NCI-H526 treated with DMSO at 0.1 percent for 48 hours (cell line): ENCODE data around the gene EFNA4.

Experiments
- DNase-seq: peaks from one replicate; lab custom pipeline; 2025; lab: John Stamatoyannopoulos, UW

Gene EFNA4

DNA sequence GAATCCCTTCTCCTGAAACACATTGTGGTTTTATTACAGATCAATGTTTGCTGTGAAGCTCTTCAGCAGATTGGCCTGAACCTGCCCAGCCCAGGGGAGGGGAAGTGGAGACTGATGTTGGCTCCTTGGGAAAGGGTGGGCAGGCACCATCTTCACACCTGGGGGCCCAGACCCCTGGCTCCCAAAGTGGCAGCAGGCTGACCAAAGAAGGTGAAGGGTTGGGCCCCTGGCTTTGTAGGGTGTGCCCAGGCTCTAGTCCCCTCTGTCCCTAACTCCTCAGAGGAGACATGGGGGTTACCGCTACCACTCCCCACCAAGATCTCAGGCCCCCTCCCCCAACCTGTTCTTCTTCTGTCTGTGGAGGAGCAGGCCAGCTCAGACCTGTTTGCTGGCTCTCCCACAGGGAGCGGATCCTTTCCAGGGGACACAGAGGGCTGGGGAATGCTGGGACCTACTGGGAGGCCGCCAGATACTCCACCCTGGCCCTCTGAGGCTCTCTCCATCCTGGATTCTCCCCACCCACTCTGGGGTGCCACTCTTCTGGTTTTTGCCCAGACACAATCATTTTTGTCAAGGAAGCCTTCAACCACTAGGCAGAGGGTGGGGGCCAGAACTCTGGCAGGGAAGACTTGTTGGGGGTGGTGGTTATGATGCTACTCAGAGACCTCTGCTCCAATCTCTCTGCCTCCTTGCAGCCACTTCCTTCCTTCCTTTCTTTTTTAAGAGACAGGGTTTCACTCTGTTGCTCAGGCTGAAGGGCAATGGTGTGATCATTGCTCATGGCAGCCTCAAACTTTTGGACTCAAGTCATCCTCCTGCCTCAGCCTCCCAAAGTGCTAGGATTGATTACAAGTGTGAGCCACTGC is 10.1 kb downstream of the EFNA4 start:
- DNase-seq, result no peak

DNA sequence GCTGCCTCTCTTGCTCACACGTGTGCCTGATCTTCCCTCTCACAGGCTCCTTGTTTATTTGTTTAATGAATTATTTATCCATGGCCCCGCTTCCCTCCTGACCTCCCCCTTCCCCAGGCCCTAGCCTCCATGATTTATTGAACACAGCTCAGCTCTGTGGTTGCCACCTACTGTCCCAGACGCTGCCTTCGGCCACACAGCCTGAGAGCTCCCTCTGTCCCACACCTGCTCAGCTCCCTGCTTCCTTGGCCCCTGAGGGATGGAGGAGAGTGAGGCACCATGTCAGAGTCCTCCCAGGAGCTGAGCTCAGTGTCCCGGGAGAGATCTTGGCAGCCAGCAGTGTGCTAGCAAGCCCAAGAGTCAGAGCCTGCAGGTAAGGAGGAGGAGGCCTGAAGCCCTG is 12.0 kb downstream of the EFNA4 start:
- DNase-seq, result peak; percentile 82

DNA sequence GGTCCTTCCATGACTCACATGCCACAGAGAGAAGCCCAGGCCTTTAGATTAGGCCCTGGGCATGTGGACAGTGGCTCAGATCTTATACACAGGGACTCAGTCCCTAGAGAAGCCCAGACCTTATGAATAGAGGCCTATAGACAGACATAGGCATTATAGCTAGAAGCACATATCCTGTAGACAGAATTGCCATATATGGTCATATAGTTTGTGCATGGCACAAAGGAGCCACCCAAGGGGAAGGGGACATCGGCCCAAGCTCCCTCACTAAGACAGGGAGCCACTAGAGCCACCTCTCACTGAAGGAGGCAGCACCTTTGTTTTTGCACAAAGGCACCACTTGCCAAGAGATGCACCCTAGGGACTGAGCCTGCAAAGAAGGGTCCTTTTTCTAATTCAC is 12.8 kb downstream of the EFNA4 start:
- DNase-seq, result no peak

DNA sequence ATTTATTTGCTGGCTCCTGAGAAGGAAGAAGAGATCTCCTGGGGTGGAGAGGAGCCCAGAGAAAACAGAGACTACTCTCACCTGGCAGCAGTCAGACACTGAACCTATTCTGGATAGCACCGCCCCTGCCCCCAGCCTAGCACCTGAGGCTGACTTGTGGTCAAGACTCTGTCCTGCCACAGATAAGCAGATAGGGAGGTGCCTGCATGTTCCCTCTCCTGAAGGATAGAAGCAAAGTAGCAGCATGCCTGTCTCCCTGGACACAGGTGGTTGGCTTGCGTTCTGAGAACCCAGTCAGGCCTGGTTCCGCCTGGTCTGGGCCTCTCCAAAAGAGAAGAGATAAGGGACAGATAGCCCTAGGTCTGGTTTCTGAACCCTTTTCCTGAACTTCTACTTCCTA is 13.8 kb downstream of the EFNA4 start:
- peak; percentile 86 for DNase-seq

DNA sequence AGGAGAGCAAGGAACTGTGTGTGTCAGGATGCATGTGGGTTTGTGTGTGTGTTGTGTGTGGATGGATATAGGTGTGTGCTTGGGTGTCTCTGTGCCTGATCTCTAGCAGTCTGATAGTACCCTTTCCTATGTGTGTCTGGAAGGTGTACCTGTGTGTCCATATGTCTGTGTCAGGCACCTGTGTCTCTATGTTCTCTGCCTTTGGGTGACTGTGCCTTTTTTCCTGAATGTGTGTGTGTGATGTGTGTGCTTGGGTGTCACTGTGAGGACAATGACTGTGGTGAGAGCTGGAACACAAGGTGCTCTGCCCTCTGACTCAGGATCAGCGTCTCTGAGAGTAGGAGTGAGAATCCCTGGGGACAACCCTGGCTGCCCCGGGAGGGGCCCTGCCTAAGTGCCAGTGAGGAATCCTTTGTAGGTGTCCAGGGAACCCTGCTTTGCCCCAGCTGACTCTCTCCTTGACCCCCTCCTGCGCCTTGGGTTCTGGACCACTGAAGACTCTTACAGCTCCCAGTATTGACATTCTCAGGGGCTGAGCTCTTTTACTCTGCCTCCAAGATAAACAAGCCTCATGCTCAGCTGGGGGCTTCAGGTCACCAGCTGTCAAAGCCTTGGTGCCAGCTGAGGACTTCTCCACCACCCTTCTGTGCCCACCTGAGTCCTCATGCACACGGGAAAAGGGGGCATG is 14.4 kb downstream of the EFNA4 start:
- DNase-seq, result peak; percentile 63

DNA sequence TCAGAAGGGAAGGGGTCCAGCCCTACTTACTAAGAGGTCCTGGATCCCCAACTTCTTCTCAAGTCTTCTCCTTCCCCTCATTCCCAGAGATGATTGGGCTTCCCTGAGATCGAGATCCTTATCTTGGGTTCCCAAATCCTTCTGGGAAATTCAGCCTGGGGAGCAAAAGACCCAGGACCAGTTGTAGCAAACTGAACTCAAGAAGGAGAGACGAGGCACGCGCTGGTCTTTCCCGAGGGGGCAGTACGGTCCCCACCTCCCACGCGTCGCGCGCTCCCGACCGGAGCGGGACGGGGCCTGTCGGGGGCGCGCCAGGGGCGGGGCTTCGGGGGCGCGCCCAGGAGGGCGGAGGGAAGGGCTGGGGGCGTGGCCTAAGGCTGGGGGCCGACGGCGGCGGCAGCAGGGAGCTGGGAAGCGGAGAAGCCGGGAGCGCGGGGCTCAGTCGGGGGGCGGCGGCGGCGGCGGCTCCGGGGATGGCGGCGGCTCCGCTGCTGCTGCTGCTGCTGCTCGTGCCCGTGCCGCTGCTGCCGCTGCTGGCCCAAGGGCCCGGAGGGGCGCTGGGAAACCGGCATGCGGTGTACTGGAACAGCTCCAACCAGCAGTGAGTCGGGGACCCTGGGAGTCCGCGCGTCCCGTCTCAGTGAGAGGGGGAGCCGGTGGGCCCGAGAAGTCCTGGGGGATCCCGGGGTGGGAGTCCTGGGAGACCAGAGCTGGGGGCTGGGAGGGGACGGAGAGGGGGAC is 15.1 kb downstream of the EFNA4 start, which contains the start of gene EFNA3:
Gene EFNA3, plus strand, starts transcription at position 369 of the 741 bp plus-strand sequence. Its CDS starts 105 bp downstream, at position 474.
- DNase-seq, result peak; percentile 80

DNA sequence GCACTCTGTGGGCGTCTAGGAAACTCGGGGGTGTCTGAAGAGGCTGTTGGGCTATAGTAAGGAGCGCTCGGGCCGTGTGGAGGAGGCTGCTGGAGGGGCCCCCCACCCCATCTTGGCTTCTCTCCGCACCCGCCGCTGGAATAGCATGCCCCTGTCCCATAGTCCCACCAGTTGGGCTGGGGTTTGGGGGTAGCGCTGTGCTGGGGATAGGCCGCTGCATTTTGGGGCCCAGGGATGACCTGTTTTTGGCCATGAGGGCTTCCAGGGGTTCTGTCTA is 15.6 kb downstream of the EFNA4 start:
- no peak for DNase-seq

DNA sequence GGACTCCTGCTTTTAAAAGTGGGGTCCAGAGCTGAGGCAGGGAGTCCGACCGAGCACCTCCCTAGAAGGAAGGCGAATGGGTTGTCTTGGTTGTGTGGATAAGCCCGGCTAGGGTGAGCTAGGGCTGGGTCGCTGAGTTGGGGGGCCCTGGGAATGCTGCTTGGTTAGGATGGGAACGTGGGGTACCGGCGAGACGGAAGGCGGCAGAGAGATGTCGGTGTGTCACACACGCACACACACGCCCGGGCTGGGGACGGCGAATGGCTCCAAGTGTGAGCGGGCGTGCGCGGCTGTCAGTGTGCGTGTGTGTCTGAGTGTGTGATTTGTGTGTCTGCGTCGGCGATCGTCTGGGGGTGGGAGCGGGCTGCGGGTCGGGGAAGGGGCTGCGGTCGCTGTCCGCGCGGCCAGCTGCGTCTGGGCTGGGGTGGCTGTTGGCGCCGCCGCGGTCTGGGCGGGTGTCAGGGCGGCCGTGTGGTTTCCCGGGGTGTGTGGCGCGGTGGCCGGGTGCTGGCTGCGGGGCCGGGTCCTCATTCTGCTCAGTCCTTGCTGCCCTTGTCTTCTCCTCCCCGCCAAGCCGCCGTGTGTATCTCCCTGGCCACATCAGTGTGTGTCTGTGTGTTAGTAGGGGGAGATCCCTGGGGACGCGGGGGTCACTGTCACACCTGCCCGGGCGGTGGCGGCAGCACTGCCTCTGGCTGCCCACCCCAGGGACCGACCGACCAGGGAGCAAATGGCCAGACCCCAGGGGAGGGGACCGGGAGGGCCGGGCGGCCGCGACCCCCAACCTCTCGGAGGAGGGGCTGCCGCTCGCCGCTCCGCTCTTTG is 16.2 kb downstream of the EFNA4 start:
- DNase-seq, result peak; percentile 80

DNA sequence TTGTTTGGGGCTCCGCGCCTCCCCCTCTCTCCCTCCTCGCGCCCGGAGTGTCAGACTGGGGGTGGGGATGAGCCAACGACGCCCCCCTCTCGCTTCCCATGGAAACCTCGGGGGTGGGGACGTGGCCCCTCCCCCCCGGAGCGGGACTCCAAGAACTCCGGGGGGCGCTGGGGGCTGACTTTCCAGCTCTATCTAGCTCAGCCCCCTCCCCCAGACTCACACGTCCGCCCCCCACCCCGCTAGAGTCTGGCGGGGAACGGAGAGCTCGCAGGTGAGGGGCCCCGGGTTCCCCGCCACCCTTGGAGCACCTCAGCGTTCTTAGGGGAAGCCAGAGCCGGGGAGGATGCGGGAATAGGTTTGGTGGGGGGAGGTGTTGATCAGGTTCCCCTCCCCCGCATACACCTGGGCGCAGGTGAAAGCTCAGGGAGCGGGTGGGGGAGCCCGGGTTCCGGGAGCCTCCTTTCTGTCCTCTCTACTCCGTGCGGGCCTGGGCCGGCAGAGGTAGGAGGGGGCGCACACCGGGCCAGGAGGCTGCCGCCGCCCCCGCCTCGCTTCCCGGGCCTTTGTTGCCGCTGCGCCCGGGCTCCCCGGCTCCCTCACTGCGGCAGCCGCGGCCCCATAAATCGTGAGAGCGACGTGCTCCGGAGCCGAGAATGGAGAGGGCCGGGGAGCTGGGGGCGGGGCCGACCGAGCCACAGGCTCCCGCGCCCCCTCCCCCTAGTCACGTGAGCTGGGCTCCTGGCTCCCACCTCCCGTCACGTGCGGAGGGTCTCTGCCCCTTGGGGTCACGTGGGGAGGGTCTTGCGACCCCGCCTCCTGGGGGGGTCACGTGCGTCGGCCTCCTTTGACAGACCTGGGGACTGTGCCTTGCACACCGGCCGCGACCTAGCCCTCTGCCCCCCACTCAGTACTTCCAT is 17.0 kb downstream of the EFNA4 start:
- DNase-seq, result peak; percentile 96

DNA sequence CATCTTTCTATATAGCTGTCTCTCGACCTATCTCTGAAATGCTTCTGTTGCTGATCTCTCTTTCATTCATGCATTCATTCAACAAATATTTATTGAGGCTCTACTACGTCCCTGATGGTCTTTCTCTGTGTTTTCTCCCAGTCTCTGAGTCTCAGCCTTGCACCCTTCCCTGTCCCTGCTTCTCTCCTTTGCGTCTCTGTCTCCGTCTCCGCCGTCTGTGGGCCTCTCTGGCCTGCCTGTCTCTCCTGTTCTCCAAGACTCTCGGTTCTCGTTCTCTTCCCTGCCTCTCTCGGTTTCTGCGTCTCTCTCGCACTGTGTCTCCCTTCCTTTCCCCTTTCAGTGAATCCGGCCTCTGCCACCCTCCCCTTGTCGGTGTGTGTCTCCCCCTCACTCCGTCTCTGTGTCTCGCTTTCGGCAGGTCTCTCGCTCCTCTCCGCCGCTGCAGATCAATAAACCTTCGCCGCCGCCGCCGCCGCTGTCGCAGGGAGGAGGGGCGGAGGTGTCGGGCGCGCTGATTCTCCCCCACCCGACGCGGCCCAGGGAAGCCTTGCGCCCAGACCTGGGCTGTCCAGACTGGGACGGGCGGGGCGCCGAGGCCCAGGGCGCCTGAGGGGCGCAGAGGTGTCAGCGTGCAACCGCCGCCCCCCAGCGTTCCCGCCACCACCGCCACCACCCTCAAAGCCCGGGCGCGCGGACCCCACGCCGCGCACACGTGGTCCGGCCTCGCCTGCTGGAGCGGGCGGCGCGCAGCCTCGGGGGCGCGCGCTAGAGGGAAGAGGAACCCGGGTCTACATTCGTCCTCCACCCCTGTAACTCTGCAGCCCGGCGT is 18.1 kb downstream of the EFNA4 start:
- DNase-seq, result peak; percentile 79

DNA sequence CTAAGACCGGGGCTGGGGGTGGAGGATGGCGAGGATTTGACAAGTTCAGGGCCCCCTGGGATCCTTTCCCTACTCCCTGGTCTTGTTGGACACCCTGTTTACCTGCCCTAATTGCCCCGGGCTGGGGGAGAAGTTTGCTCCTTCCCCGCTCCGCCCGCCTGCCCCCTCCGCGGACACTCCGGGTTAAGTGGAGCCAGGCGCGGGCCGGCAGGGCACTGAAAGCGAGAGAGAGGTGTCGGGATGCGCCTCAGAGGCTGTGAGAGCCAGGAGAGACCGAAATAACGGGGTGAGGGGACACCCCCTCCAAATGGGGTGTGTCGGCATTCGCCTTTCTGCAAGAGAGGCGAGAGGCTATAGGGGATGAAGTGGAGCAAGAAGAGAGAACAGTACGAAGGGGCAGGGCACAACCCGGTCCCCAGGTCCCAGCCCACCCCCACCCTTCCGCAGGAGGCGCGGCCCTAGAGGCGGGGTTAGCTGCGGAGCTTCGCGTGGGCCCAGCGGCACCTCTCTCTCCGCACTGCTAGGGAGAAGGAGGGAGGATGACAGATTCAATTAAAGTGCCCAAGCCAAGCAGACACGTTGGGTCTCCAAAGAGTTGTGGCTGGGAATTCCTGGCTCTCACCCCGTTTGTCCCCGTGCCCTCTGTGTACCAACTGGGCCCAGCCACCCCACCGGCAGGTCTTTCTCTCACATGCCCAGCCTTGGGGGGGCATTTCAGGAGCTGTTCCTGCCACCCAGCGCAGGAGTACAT is 18.9 kb downstream of the EFNA4 start:
- DNase-seq, result peak; percentile 65

DNA sequence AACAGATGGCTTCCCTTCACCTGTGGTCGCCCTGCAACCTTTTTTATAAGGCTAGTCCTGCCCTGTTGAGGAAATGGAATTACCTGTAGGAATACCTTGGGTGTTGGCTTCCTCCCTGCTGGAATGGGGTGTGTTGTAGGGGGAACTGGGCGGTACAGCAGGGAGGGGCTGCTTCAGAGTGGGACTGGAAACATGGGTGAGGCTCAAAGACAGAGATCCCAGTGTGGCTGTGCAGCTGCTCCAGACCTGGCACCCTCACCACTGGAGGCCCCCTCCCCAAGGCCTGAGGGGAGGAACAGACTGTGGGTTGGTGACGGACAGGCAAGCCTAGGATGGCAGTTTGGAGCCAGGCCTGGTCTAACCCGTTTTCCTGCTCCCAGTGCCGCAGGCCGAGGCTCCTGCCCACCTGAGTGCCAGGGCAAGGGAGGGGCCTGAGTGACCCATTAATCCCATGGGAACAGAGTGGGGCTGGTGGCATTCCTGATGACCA is 19.6 kb downstream of the EFNA4 start:
- DNase-seq, result peak; percentile 64

DNA sequence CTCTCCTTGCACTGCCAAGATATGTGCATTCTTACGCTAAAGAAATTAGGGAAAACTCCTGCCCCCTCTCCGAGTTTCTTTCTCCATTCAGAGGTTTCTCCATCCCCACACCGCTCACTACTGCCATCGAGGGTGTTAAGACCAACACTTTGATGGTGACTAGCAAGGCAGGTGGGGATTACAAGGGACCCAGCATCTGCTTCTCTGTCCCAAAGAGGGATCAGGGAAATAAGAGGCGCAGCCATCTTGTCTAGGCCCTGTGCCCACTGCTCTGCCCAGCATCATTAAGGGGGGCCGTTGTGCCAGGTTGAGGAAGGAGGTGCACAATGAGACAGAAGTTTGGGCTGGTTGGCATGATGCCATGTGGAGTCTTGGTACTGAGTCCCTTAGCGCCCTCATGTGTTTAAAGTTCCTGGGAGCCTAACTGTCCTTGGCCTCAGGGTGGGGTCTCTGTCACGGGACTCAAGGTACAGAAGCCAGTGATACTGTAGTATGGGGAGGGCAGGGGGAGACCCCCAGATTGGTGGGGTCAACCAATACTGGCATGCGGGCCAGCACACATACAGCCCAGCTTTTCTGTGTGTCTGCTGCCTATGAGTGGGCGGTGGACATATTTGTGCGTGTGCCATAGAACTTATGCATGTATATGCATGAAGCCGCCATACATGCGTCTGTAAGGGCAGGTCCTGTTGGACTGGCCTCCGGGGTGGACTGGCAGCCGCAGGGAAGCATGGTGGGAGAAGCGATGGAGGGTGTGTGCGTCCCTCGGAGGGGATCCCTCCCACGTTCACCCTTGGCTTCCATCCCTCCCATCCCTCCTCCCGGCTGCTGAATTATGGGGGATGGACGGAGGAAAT is 20.6 kb downstream of the EFNA4 start:
- peak; percentile 54 for DNase-seq

DNA sequence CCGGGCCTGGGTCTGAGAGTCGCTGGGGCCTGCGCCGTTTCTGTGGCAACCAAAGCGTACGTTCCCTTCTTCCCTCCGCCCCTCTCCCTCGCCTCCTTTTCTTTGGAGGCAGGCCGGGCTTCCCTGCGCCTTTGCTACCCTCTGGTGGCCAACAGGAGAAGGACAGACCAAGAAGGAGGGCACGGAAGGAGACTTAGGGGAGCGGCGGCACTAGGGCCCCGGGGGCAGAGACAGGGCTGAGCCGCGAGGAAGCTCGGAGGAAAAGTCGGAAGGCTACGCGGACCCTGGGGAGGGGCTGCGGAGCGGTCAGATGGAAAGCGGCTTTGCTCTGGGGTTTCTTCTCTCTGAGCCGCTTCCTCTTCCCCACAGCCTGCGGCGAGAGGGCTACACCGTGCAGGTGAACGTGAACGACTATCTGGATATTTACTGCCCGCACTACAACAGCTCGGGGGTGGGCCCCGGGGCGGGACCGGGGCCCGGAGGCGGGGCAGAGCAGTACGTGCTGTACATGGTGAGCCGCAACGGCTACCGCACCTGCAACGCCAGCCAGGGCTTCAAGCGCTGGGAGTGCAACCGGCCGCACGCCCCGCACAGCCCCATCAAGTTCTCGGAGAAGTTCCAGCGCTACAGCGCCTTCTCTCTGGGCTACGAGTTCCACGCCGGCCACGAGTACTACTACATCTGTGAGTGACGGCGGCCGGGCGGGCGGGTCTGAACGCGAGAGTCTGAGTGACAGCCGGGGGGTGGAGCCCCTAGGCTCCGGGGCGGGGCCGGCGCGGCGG is 21.4 kb downstream of the EFNA4 start:
- peak; percentile 100 for DNase-seq

DNA sequence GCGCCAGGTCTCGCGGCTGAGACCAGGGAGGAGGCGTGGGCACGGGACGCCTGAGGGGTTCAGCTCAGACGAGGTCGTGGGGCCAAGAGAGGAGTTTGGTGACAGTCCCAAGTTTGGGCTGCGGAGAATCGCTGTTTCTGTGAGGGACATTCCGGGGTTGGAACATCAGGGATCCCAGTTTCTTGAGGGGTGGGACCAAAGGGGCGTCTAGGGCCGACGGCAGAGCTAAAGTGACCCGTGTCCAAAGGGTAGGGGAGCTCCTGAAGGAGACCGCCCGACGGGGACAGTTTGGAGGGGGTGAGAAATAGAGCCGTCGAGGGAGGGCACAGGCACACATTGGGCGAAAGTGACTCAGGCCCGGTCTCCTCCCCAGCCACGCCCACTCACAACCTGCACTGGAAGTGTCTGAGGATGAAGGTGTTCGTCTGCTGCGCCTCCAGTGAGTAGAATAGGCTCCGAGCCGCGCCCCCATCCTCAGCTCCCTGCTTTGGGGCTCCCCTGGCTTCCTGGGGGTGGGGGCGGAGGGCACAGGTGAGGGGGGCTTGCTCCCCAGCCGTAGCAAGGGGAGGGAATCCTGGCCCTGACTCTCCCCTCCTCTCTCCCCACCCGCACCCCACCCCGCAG is 22.1 kb downstream of the EFNA4 start:
- DNase-seq, result no peak

DNA sequence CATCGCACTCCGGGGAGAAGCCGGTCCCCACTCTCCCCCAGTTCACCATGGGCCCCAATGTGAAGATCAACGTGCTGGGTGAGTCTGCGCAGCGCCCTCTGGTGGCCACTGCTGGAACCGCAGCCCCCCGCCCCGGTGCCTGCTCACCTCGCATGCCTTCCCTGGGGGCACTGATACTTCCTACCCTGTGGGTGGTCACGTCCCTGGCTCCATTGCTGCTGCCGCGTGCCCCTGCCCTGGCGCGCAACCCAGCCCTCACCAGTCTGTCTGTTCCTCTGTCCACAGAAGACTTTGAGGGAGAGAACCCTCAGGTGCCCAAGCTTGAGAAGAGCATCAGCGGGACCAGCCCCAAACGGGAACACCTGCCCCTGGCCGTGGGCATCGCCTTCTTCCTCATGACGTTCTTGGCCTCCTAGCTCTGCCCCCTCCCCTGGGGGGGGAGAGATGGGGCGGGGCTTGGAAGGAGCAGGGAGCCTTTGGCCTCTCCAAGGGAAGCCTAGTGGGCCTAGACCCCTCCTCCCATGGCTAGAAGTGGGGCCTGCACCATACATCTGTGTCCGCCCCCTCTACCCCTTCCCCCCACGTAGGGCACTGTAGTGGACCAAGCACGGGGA is 22.7 kb downstream of the EFNA4 start:
- peak; percentile 65 for DNase-seq
